Measurements from ENCODE around the gene MEST. TPM values are rescaled to one million over a fixed set of nuclear protein-coding genes. Genes with fewer than 3 reads are reported as not detected.
"Not testable (repeated sequence)": the region's sequence is repeated elsewhere in the genome, so short reads cannot be mapped to it uniquely, and the experiment has no call there.

MEST gene
- total and polyA plus RNA-seq, 10 of the 15 experiments (the other 5 are each of a cell fraction or from before 2014, with no cell fraction given) = 1.0 to 18.2 (median 8.2) TPM

DNA sequence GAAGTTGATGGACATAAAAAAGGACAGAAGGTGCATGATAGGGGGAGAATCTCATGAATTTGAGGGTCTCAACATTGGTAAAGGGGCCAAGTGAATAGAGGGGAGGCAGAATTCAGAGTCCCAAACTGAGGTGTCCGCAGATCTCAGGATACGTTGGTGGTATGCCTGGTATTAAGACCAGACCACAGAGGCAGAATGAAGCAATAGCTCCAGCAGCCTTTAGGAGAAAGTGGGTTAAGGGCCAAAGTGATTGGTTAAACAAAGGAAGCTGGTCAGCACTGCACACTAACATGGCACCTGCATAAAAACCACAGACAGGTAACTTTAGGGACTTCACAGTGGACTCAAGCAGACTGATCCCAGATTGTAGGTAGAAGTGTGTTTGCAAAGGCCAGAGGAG is 37.5 kb downstream of the MEST start (continued):
- TF ChIP-seq ZBTB11 (CRISPR knock-in tag; IDR thresholded peaks at IDR 0.05) = no peak

GRCh38 chr7:130537894-130538293 is 46.0 kb downstream of the MEST start:
- H3K4me1 ChIP-seq (ENCODE audit: control insufficient read depth, insufficient read depth, low read length); SMC1A ChIA-PET (ENCODE audit: uncharacterized antibody, unreplicated experiment); POLR2A ChIA-PET; CTCF ChIA-PET; in situ Hi-C loops (cut with MboI); H3K27ac ChIP-seq (ENCODE audit: control insufficient read depth, insufficient read depth); H3K27me3 ChIP-seq (replicated peaks in 1 of 2; ENCODE audit: control insufficient read depth in 2 of 2, insufficient read depth in 2 of 2, low read length in 1 of 2); H4K20me1 ChIP-seq (ENCODE audit: control insufficient read depth, insufficient read depth); DNase-seq (ENCODE audit: low read depth, low spot score); RAD21 ChIA-PET (ENCODE audit: unreplicated experiment); ATAC-seq; H3K4me2 ChIP-seq (ENCODE audit: control insufficient read depth, insufficient read depth); BruUV-seq (replicated peaks); H3K36me3 ChIP-seq (ENCODE audit: control insufficient read depth in 2 of 2, insufficient read depth in 2 of 2, low read length in 1 of 2); H3K4me3 ChIP-seq; H3K9me3 ChIP-seq (replicated peaks; ENCODE audit: control insufficient read depth, insufficient read depth, low read length); H3K9ac ChIP-seq (ENCODE audit: control insufficient read depth, insufficient read depth, low read length); H2AFZ ChIP-seq (ENCODE audit: control insufficient read depth, low read depth, low read length); H3K79me2 ChIP-seq (ENCODE audit: control insufficient read depth, insufficient read depth, low read length); FAIRE-seq; intact Hi-C loops (cut with micrococcal nuclease; ENCODE audit: unreplicated experiment): not testable (repeated sequence)
- WGBS (ENCODE audit: insufficient coverage, insufficient replicate concordance, low lambda C conversion rate, missing lambda C conversion rate) = 82% methylated on average over 6 of the region's 6 CpGs

DNA sequence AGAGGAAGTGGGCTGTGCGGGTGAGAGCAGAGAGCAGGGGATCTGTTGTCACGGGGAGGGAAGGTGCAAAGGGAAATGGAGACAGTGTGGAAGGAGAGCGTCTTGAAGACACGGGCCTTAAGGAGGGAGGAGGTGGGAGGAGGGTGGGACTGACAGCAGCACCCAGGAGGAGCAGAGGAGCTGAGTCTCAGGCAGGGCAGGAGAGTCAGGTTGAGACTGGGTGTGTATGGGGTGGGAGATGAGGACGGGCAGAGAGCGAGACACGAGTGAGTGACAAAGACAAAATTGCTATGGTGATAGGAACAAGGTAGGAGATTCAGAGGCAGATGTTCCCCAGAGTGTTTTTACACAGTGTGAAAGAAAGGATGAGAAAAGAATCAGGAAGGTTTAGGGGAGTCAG is 49.4 kb downstream of the MEST start:
- WGBS (ENCODE audit: insufficient coverage, insufficient replicate concordance, low lambda C conversion rate, missing lambda C conversion rate) = 91% methylated on average over 4 of the region's 7 CpGs
- intact Hi-C loops (cut with micrococcal nuclease; ENCODE audit: unreplicated experiment); DNase-seq (ENCODE audit: low read depth, low spot score); in situ Hi-C loops (cut with MboI); POLR2A ChIA-PET; H3K4me1 ChIP-seq (ENCODE audit: control insufficient read depth, insufficient read depth, low read length); H3K4me3 ChIP-seq; SMC1A ChIA-PET (ENCODE audit: uncharacterized antibody, unreplicated experiment); CTCF ChIA-PET; H3K9me3 ChIP-seq (replicated peaks; ENCODE audit: control insufficient read depth, insufficient read depth, low read length); H3K27me3 ChIP-seq (replicated peaks in 1 of 2; ENCODE audit: control insufficient read depth in 2 of 2, insufficient read depth in 2 of 2, low read length in 1 of 2); H3K36me3 ChIP-seq (ENCODE audit: control insufficient read depth in 2 of 2, insufficient read depth in 2 of 2, low read length in 1 of 2); H3K79me2 ChIP-seq (ENCODE audit: control insufficient read depth, insufficient read depth, low read length); ATAC-seq; H3K27ac ChIP-seq (ENCODE audit: control insufficient read depth, insufficient read depth); BruUV-seq (replicated peaks); H3K9ac ChIP-seq (ENCODE audit: control insufficient read depth, insufficient read depth, low read length); RAD21 ChIA-PET (ENCODE audit: unreplicated experiment); FAIRE-seq; H3K4me2 ChIP-seq (ENCODE audit: control insufficient read depth, insufficient read depth); H2AFZ ChIP-seq (ENCODE audit: control insufficient read depth, low read depth, low read length); H4K20me1 ChIP-seq (ENCODE audit: control insufficient read depth, insufficient read depth): not testable (repeated sequence)

GRCh38 chr7:130542297-130542696 is 50.4 kb downstream of the MEST start:
- H3K79me2 ChIP-seq (ENCODE audit: control insufficient read depth, insufficient read depth, low read length); H3K27me3 ChIP-seq (replicated peaks in 1 of 2; ENCODE audit: control insufficient read depth in 2 of 2, insufficient read depth in 2 of 2, low read length in 1 of 2); H4K20me1 ChIP-seq (ENCODE audit: control insufficient read depth, insufficient read depth); H3K4me1 ChIP-seq (ENCODE audit: control insufficient read depth, insufficient read depth, low read length); H3K4me3 ChIP-seq; H3K4me2 ChIP-seq (ENCODE audit: control insufficient read depth, insufficient read depth); FAIRE-seq; in situ Hi-C loops (cut with MboI); ATAC-seq; BruUV-seq (replicated peaks); SMC1A ChIA-PET (ENCODE audit: uncharacterized antibody, unreplicated experiment); H2AFZ ChIP-seq (ENCODE audit: control insufficient read depth, low read depth, low read length); RAD21 ChIA-PET (ENCODE audit: unreplicated experiment); CTCF ChIA-PET; H3K9me3 ChIP-seq (replicated peaks; ENCODE audit: control insufficient read depth, insufficient read depth, low read length); POLR2A ChIA-PET; H3K27ac ChIP-seq (ENCODE audit: control insufficient read depth, insufficient read depth); H3K36me3 ChIP-seq (ENCODE audit: control insufficient read depth in 2 of 2, insufficient read depth in 2 of 2, low read length in 1 of 2); intact Hi-C loops (cut with micrococcal nuclease; ENCODE audit: unreplicated experiment); DNase-seq (ENCODE audit: low read depth, low spot score); H3K9ac ChIP-seq (ENCODE audit: control insufficient read depth, insufficient read depth, low read length): not testable (repeated sequence)
- 81% methylated on average over 3 of the region's 4 CpGs for WGBS (ENCODE audit: insufficient coverage, insufficient replicate concordance, low lambda C conversion rate, missing lambda C conversion rate)

Measured in GM12878 (cell line).